ENCODE measurements around the gene NIP7. TPM values are rescaled to one million over a fixed set of nuclear protein-coding genes. Genes with fewer than 3 reads are reported as not detected.
"Not testable (repeated sequence)": the region's sequence is repeated elsewhere in the genome, so short reads cannot be mapped to it uniquely, and the experiment has no call there.

The NIP7 gene
- total RNA-seq, 2 donors from 2014 or later, result 26.3 to 34.0 TPM

GRCh38 chr16:69345923-69346322, 6.4 kb downstream of the NIP7 start:
- H3K27me3 Mint-ChIP-seq, result no peaks in the 10 kb centered on the region
- peak overlapping the region; percentile 52 for H3K27ac Mint-ChIP-seq
- H3K36me3 Mint-ChIP-seq (ENCODE audit: low read depth), result peaks cover 67% of the 10 kb centered on the region
- no peaks in the 10 kb centered on the region for H3K9me3 Mint-ChIP-seq
- H3K4me3 Mint-ChIP-seq, result no peak overlapping the region
- peaks cover 12% of the 10 kb centered on the region for H3K4me1 Mint-ChIP-seq
- ATAC-seq (replicated peaks), result peak; percentile 43

GRCh38 chr16:69346683-69347082, 7.1 kb downstream of the NIP7 start:
- H3K27me3 Mint-ChIP-seq, result no peaks in the 10 kb centered on the region
- ATAC-seq (replicated peaks), result no peak
- no peak overlapping the region for H3K4me3 Mint-ChIP-seq
- peaks cover 67% of the 10 kb centered on the region for H3K36me3 Mint-ChIP-seq (ENCODE audit: low read depth)
- H3K9me3 Mint-ChIP-seq, result no peaks in the 10 kb centered on the region
- H3K27ac Mint-ChIP-seq, result peak overlapping the region; percentile 46
- peaks cover 5% of the 10 kb centered on the region for H3K4me1 Mint-ChIP-seq

- Mint-ChIP-seq H3K4me3 (no peak overlapping the region), H3K36me3 (ENCODE audit: low read depth) (peaks cover 67% of the 10 kb centered on the region), H3K27ac (no peak overlapping the region), H3K9me3 (no peaks in the 10 kb centered on the region), H3K4me1 (peaks cover 4% of the 10 kb centered on the region), H3K27me3 (no peaks in the 10 kb centered on the region)
- ATAC-seq (replicated peaks), result no peak
Observed at GRCh38 chr16:69348222-69348621, 8.7 kb downstream of the NIP7 start.

GRCh38 chr16:69349536-69349935, 10.0 kb downstream of the NIP7 start:
- no peak overlapping the region for H3K27ac Mint-ChIP-seq

GRCh38 chr16:69350536-69351133, 11.1 kb downstream of the NIP7 start:
- no peak for ATAC-seq (replicated peaks)
- peaks cover 50% of the 10 kb centered on the region for H3K36me3 Mint-ChIP-seq (ENCODE audit: low read depth)
- H3K4me3 Mint-ChIP-seq, result no peak overlapping the region
- H3K27ac Mint-ChIP-seq, result no peak overlapping the region
- no peaks in the 10 kb centered on the region for H3K27me3 Mint-ChIP-seq
- peaks cover 7% of the 10 kb centered on the region for H3K4me1 Mint-ChIP-seq
- no peaks in the 10 kb centered on the region for H3K9me3 Mint-ChIP-seq

More at GRCh38 chr16:69349536-69349935, 10.0 kb downstream of the NIP7 start:
- Mint-ChIP-seq H3K4me3 (no peak overlapping the region), H3K4me1 (peaks cover 4% of the 10 kb centered on the region), H3K27me3 (no peaks in the 10 kb centered on the region), H3K9me3 (no peaks in the 10 kb centered on the region), H3K36me3 (ENCODE audit: low read depth) (peaks cover 58% of the 10 kb centered on the region)
- no peak for ATAC-seq (replicated peaks)

- Mint-ChIP-seq H3K27me3 (no peaks in the 10 kb centered on the region), H3K9me3 (no peaks in the 10 kb centered on the region), H3K36me3 (ENCODE audit: low read depth) (peaks cover 50% of the 10 kb centered on the region), H3K4me1 (peaks cover 8% of the 10 kb centered on the region), H3K27ac (peak within 1 kb of the TSS; percentile 29), H3K4me3 (no peak within 1 kb of the TSS)
- no peak for ATAC-seq (replicated peaks)
Observed at GRCh38 chr16:69351309-69352027, 11.9 kb downstream of the NIP7 start, which contains the start of gene TMED6. TMED6 (minus strand) TSS chr16:69351786; CDS start chr16:69351753, 33 bp downstream.

- not testable (repeated sequence) for H3K27ac Mint-ChIP-seq; H3K4me3 Mint-ChIP-seq; H3K27me3 Mint-ChIP-seq; ATAC-seq (replicated peaks); H3K4me1 Mint-ChIP-seq; H3K9me3 Mint-ChIP-seq
- H3K36me3 Mint-ChIP-seq (ENCODE audit: low read depth), result peaks cover 53% of the 10 kb centered on the region
Observed at GRCh38 chr16:69360070-69360469, 20.5 kb downstream of the NIP7 start.

- Mint-ChIP-seq H3K27ac (peak overlapping the region; percentile 29), H3K4me3 (no peak overlapping the region), H3K27me3 (no peaks in the 10 kb centered on the region), H3K36me3 (ENCODE audit: low read depth) (peaks cover 86% of the 10 kb centered on the region), H3K4me1 (peaks cover 15% of the 10 kb centered on the region), H3K9me3 (no peaks in the 10 kb centered on the region)
- ATAC-seq (replicated peaks), result no peak
Observed at GRCh38 chr16:69363281-69363717, 23.7 kb downstream of the NIP7 start.

GRCh38 chr16:69364088-69364487, 24.5 kb downstream of the NIP7 start:
- Mint-ChIP-seq H3K4me1 (peaks cover 15% of the 10 kb centered on the region), H3K36me3 (ENCODE audit: low read depth) (peaks cover 93% of the 10 kb centered on the region), H3K27ac (peak overlapping the region; percentile 41), H3K27me3 (no peaks in the 10 kb centered on the region), H3K4me3 (no peak overlapping the region), H3K9me3 (no peaks in the 10 kb centered on the region)
- no peak for ATAC-seq (replicated peaks)

GRCh38 chr16:69365901-69366300, 26.3 kb downstream of the NIP7 start:
- ATAC-seq (replicated peaks), result peak; percentile 68
- Mint-ChIP-seq H3K36me3 (ENCODE audit: low read depth) (peaks cover 98% of the 10 kb centered on the region), H3K27ac (peak overlapping the region; percentile 79), H3K27me3 (no peaks in the 10 kb centered on the region), H3K4me1 (peaks cover 15% of the 10 kb centered on the region), H3K4me3 (peak overlapping the region; percentile 45), H3K9me3 (no peaks in the 10 kb centered on the region)

GRCh38 chr16:69366431-69366830, 26.9 kb downstream of the NIP7 start:
- Mint-ChIP-seq H3K4me3 (peak overlapping the region; percentile 45), H3K27ac (peak overlapping the region; percentile 79), H3K27me3 (no peaks in the 10 kb centered on the region), H3K36me3 (ENCODE audit: low read depth) (peaks cover 98% of the 10 kb centered on the region), H3K9me3 (no peaks in the 10 kb centered on the region), H3K4me1 (peaks cover 15% of the 10 kb centered on the region)
- peak; percentile 94 for ATAC-seq (replicated peaks)

- no peak overlapping the region for H3K4me3 Mint-ChIP-seq
- ATAC-seq (replicated peaks), result no peak
- H3K27me3 Mint-ChIP-seq, result no peaks in the 10 kb centered on the region
- no peaks in the 10 kb centered on the region for H3K9me3 Mint-ChIP-seq
- H3K27ac Mint-ChIP-seq, result peak overlapping the region; percentile 79
- peaks cover 98% of the 10 kb centered on the region for H3K36me3 Mint-ChIP-seq (ENCODE audit: low read depth)
- H3K4me1 Mint-ChIP-seq, result peaks cover 15% of the 10 kb centered on the region
Observed at GRCh38 chr16:69367980-69368379, 28.4 kb downstream of the NIP7 start.

- no peaks in the 10 kb centered on the region for H3K27me3 Mint-ChIP-seq
- peaks cover 15% of the 10 kb centered on the region for H3K4me1 Mint-ChIP-seq
- H3K27ac Mint-ChIP-seq, result peak overlapping the region; percentile 79
- ATAC-seq (replicated peaks), result no peak
- no peaks in the 10 kb centered on the region for H3K9me3 Mint-ChIP-seq
- no peak overlapping the region for H3K4me3 Mint-ChIP-seq
- peaks cover 99% of the 10 kb centered on the region for H3K36me3 Mint-ChIP-seq (ENCODE audit: low read depth)
Observed at GRCh38 chr16:69368866-69369265, 29.3 kb downstream of the NIP7 start.

GRCh38 chr16:69371564-69371963, 32.0 kb downstream of the NIP7 start:
- H3K27ac Mint-ChIP-seq, result no peak overlapping the region
- peaks cover 90% of the 10 kb centered on the region for H3K36me3 Mint-ChIP-seq (ENCODE audit: low read depth)
- H3K4me1 Mint-ChIP-seq, result peaks cover 6% of the 10 kb centered on the region
- no peaks in the 10 kb centered on the region for H3K9me3 Mint-ChIP-seq
- H3K27me3 Mint-ChIP-seq, result no peaks in the 10 kb centered on the region
- H3K4me3 Mint-ChIP-seq, result no peak overlapping the region
- no peak for ATAC-seq (replicated peaks)

- Mint-ChIP-seq H3K27ac (no peak overlapping the region), H3K27me3 (no peaks in the 10 kb centered on the region), H3K4me1 (no peaks in the 10 kb centered on the region), H3K36me3 (ENCODE audit: low read depth) (peaks cover 90% of the 10 kb centered on the region), H3K9me3 (no peaks in the 10 kb centered on the region), H3K4me3 (no peak overlapping the region)
- ATAC-seq (replicated peaks), result no peak
Observed at GRCh38 chr16:69373019-69373418, 33.4 kb downstream of the NIP7 start.
